PC-3 (cell line): ENCODE data around the gene ESR1. TPM values are rescaled to one million over a fixed set of nuclear protein-coding genes. Genes with fewer than 3 reads are reported as not detected.

Experiments used
- ATAC-seq: fragments of 200-7000 bp; cut with Tn5 transposase; 2 replicates; pipeline ENCODE4 v1.9.1; 2020; ENCODE audit warnings: mild to moderate bottlenecking, moderate library complexity
- BruUV-seq: library from RNA; stranded (reverse); fragments of 400-500 nt; replicated peaks from 2 replicates; lab custom pipeline; 2021; lab: Mats Ljungman, UMichigan
- CTCF ChIA-PET: fragments of 300-600 bp; sonication (Branson Sonifier 250); formaldehyde crosslinking; loops from one replicate; lab custom pipeline; 2022; ENCODE audit warnings: antibody characterized with exemption; lab: Charles Lee
- POLR2A ChIA-PET: fragments of 300-600 bp; sonication (Branson Sonifier 250); formaldehyde crosslinking; loops from one replicate; lab custom pipeline; 2022; ENCODE audit warnings: antibody characterized with exemption; ENCODE audit not compliant: unreplicated experiment; lab: Charles Lee
- DNase-seq: peaks from one replicate; pipeline ENCODE4 v3.0.0-alpha.2; 2015
- H2AFZ ChIP-seq: fragments of 300-600 bp; sonication (generic); 2 replicates; pipeline ENCODE4 v1.6.0; 2016; ENCODE audit warnings: antibody characterized with exemption, low read length
- H3F3A ChIP-seq: fragments of 300-600 bp; sonication (generic); one replicate; pipeline ENCODE4 v1.6.0; 2017; ENCODE audit warnings: antibody characterized with exemption, low read length, control low read depth, mild to moderate bottlenecking; ENCODE audit not compliant: unreplicated experiment
- H3K27ac ChIP-seq: fragments of 300-600 bp; sonication (generic); 2 replicates; pipeline ENCODE4 v1.5.1; 2016; ENCODE audit warnings: mild to moderate bottlenecking, low read length
- H3K27me3 ChIP-seq: fragments of 300-600 bp; sonication (generic); 2 replicates; pipeline ENCODE4 v1.6.1; 2016; ENCODE audit warnings: low read length, mixed read lengths
- H3K36me3 ChIP-seq: fragments of 300-600 bp; sonication (generic); 2 replicates; pipeline ENCODE4 v1.6.1; 2016; ENCODE audit warnings: low read depth, mixed run types, low read length, mixed read lengths
- H3K4me1 ChIP-seq: fragments of 300-600 bp; sonication (generic); 2 replicates; pipeline ENCODE4 v1.5.1; 2016; ENCODE audit warnings: low read length; ENCODE audit not compliant: insufficient read depth
- H3K4me2 ChIP-seq: fragments of 300-600 bp; sonication (generic); 2 replicates; pipeline ENCODE4 v1.6.0; 2016; ENCODE audit warnings: low read length
- H3K4me3 ChIP-seq: fragments of 300-600 bp; sonication (generic); 2 replicates; pipeline ENCODE4 v1.5.1; 2016; ENCODE audit warnings: mild to moderate bottlenecking, low read length, mixed read lengths
- H3K79me2 ChIP-seq: fragments of 300-600 bp; sonication (generic); 2 replicates; pipeline ENCODE4 v1.6.1; 2017; ENCODE audit warnings: low read length, mixed read lengths
- H3K9ac ChIP-seq: fragments of 300-600 bp; sonication (generic); 2 replicates; pipeline ENCODE4 v1.6.0; 2016; ENCODE audit warnings: mild to moderate bottlenecking, low read length
- H3K9me2 ChIP-seq: fragments of 300-600 bp; sonication (generic); replicated peaks from 2 replicates; pipeline ENCODE4 v1.6.1; 2016; ENCODE audit warnings: mixed run types, low read length, mixed read lengths
- H3K9me3 ChIP-seq: fragments of 300-600 bp; sonication (generic); 2 replicates; pipeline ENCODE4 v1.6.1; 2016; ENCODE audit warnings: low read length, mixed read lengths
- H4K20me1 ChIP-seq: fragments of 300-600 bp; sonication (generic); 2 replicates; pipeline ENCODE4 v1.6.1; 2016; ENCODE audit warnings: low read length, mixed read lengths
- CTCF ChIP-seq: fragments of 300-600 bp; sonication (generic); conservative IDR thresholded peaks from 2 replicates; pipeline ENCODE4 v1.5.1; 2017; ENCODE audit warnings: antibody characterized with exemption, low read depth, mild to moderate bottlenecking, low read length
- EZH2 ChIP-seq: fragments of 300-600 bp; sonication (generic); IDR thresholded peaks from one replicate; pipeline ENCODE4 v1.6.1; 2017; ENCODE audit warnings: antibody characterized with exemption, mild to moderate bottlenecking, low read length; ENCODE audit not compliant: unreplicated experiment
- EZH2phosphoT487 ChIP-seq: fragments of 300-600 bp; sonication (generic); IDR thresholded peaks from 2 replicates; pipeline ENCODE4 v1.6.1; 2018; ENCODE audit warnings: mild to moderate bottlenecking, antibody characterized with exemption, low read length, borderline replicate concordance
- intact Hi-C: fragments of 100-400 bp; cut with micrococcal nuclease; formaldehyde crosslinking; loops from 2 replicates; pipeline ENCODE4 v1.9.0; 2023
- total RNA-seq: library from RNA; depleted of rRNA; stranded (reverse); fragments of >200 nt; gene quantifications from 2 replicates; pipeline ENCODE4 v1.2.3, GENCODE V29; 2014

ESR1 gene
- total RNA-seq, 1 experiment from 2014 or later, result 5.9 TPM

GRCh38 chr6:151869345-151869744, 61.9 kb downstream of the ESR1 start:
- DNase-seq, result no peak
- no peaks in the 10 kb centered on the region for H3K36me3 ChIP-seq
- no peaks in the 10 kb centered on the region for H3K9me2 ChIP-seq
- no peaks in the 10 kb centered on the region for H3K4me1 ChIP-seq
- no peaks in the 10 kb centered on the region for H3K79me2 ChIP-seq
- ChIA-PET CTCF (no interaction called here), POLR2A (no interaction called here)
- no peaks in the 10 kb centered on the region for H3F3A ChIP-seq
- no peaks in the 10 kb centered on the region for H3K27me3 ChIP-seq
- TF ChIP-seq EZH2phosphoT487 (no peak), CTCF (no peak), EZH2 (no peak)
- no TSS peak for BruUV-seq
- no peak overlapping the region for H3K4me2 ChIP-seq
- no peak overlapping the region for H3K9ac ChIP-seq
- no peak overlapping the region for H2AFZ ChIP-seq
- H3K27ac ChIP-seq, result no peak overlapping the region
- ATAC-seq, result no peak
- no peaks in the 10 kb centered on the region for H3K9me3 ChIP-seq
- no peak overlapping the region for H3K4me3 ChIP-seq
- intact Hi-C loops, result no loop called here
- no peaks in the 10 kb centered on the region for H4K20me1 ChIP-seq

DNA sequence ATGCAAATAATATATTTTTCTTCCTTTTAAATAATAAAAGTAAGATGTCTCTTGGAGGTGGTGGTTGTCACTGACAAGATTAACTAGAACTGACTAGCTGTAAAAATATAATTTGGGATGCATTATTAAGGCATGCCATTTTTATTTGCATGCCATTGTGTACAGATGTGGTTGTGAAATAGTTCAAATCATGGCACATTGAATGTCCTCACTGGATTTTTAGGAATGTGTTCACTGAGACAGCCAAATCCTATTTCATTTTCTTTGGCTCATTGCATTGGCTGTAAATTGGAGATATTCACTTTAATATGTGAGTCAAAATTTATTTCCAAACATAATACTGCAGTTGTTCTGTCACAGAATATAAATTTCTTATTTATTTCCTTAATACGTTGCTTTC, 62.3 kb downstream of the ESR1 start:
- no TSS peak for BruUV-seq
- intact Hi-C loops, result no loop called here
- Histone ChIP-seq H3K36me3 (no peaks in the 10 kb centered on the region), H3K79me2 (no peaks in the 10 kb centered on the region), H2AFZ (no peak overlapping the region), H3K27ac (no peak overlapping the region), H3K9me2 (no peaks in the 10 kb centered on the region), H3K4me3 (no peak overlapping the region), H4K20me1 (no peaks in the 10 kb centered on the region), H3K9ac (no peak overlapping the region), H3K4me2 (no peak overlapping the region), H3K9me3 (no peaks in the 10 kb centered on the region), H3F3A (no peaks in the 10 kb centered on the region), H3K4me1 (no peaks in the 10 kb centered on the region), H3K27me3 (no peaks in the 10 kb centered on the region)
- ATAC-seq (no peak), DNase-seq (no peak)
- TF ChIP-seq EZH2 (no peak), CTCF (no peak), EZH2phosphoT487 (no peak)
- POLR2A ChIA-PET, result interaction anchor here (0.5 kb wide), 1 partner anchor 1750 kb away, joined by 3 read pairs; no protein-coding TSS in a partner anchor
- CTCF ChIA-PET, result no interaction called here

GRCh38 chr6:151870375-151870774, 62.9 kb downstream of the ESR1 start:
- Histone ChIP-seq H3K9me3 (no peaks in the 10 kb centered on the region), H3K4me1 (no peaks in the 10 kb centered on the region), H2AFZ (no peak overlapping the region), H3K27me3 (no peaks in the 10 kb centered on the region), H3K4me2 (no peak overlapping the region), H3K36me3 (no peaks in the 10 kb centered on the region), H3K27ac (no peak overlapping the region), H4K20me1 (no peaks in the 10 kb centered on the region), H3K79me2 (no peaks in the 10 kb centered on the region), H3K9ac (no peak overlapping the region), H3K9me2 (no peaks in the 10 kb centered on the region), H3K4me3 (no peak overlapping the region), H3F3A (no peaks in the 10 kb centered on the region)
- CTCF ChIA-PET, result no interaction called here
- intact Hi-C loops, result no loop called here
- no peak for DNase-seq
- POLR2A ChIA-PET, result interaction anchor here (0.5 kb wide), 1 partner anchor 1751 kb away, joined by 3 read pairs; no protein-coding TSS in a partner anchor
- ATAC-seq, result no peak
- TF ChIP-seq EZH2, result no peak
- TF ChIP-seq CTCF, result no peak
- no peak for TF ChIP-seq EZH2phosphoT487
- no TSS peak for BruUV-seq
